GM19468 (cell line): Measurements from ENCODE around the gene ITGB1BP1.

Experiments
- ATAC-seq: cut with Tn5 transposase; IDR thresholded peaks from one replicate; pipeline ENCODE4 v1.9.1; 2021; ENCODE audit warnings: mild to moderate bottlenecking, moderate library complexity, moderate number of reproducible peaks; ENCODE audit not compliant: unreplicated experiment; ENCODE audit errors: extremely low read depth

Gene ITGB1BP1

DNA sequence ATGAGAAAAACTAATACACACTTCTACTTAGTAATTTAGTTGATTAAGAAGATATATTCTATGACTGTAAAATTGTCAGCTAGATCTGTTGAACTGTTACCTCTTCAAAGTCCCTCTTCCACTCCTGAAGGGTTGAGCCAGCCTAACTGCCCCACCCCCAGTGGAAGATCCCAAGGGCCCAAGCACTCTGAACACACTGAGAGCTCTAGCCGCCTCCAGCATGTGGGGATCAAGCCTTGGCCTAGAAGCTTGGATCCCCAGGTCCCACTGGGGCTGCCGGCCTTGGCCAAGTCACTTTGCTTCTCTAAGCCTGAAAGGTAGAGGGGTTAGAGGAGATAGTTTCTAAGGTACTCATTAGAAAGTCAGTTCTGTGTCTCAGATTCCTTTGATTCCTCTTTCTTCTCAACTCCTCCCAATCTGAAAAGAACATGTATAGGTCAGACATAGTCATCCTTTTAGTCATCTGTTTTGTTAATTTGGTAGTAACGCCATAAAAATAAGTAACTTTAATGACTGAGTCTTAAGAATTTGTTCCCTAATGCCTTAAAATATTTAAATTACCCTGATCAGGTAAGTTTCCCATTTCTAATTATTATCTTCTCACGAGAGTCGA, 5.7 kb upstream of the ITGB1BP1 start:
- no peak for ATAC-seq

DNA sequence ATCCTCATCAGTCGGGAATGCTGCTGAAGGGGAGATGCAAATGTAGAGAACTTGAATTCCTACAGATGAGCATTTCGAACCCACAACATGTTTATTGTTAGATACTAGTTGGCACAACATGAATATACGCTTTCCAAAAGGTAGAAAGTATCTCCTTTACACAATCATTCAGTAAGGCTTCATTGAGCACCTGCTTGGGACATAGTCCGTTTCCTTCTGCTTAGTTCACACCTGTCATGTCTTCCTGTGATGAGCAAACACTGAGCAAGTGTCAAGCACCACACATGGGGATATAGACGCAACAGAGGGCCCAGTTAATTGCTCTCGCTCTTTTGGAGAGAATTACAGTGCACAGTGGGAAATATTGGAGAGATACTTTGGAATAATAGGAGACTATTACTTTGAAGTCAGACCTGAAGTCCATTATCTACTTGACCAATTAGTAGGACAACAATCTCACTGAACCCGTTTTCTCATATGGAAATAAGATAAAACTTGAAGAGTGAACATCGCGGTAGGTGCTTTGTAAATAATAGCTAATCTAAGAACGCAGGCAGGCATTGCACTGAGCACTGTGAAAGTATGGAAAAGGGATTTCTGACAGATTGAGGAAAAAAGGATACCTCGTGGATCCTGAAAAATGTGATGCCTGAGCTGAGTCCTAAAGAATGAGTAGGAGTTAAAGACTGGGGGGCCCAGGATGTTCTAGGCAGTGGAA, 1.3 kb upstream of the ITGB1BP1 start:
- ATAC-seq = no peak

DNA sequence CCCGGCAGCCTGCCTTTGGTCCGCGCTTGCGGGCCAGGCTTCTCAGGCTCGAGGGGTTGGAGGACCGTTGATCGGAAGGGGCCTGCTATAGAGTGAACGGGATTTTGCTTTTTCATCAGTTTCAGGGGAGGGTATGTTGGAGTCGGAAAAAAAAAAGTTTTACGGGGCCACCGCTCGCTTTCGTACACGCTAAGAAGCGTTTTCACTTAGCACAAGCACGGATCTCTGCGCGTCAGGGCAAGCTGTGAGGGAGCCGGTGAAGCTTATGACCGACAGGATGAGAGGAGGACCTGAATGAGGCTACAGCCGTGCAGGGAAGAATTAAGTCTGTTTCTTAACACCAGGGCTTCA, 569 bp upstream of the ITGB1BP1 start:
- no peak for ATAC-seq

DNA sequence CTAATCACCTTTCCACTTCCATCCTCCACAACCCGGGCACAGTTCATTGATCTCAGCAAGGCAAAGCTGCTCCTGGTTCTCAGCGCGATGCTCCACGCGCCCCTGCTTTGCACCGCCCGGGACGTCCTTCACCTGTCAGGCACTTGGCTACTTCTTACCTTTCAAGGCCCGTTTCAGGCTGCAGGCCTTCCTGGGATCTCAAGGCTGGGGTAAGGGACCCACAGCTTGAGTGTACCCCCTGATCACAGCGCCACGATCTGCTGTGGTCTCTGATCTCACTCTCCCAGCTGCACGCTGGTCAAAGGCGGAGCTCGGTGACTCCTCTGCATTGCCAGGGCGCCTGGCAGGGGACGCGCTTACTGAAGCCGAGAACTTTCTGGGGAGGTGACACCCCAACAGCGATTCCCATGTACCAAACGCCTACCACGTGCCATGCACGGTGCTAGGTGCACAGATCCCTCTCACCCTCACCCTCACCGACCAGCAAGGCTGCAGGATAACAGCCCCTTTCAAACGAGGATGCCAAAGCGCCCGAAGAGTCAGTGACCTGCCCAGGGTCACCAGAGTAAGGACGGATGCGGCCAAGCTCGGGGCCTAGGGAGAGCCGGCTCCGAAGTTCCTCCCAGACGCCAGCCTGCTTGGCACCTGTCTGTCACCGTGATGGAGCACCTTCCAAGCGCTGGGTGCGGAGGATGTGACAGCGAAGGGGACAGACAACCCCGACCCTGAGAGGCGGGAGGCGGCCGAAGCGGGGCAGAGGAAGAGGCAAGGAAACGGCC, 818 bp downstream of the ITGB1BP1 start:
- peak; percentile 0 for ATAC-seq

DNA sequence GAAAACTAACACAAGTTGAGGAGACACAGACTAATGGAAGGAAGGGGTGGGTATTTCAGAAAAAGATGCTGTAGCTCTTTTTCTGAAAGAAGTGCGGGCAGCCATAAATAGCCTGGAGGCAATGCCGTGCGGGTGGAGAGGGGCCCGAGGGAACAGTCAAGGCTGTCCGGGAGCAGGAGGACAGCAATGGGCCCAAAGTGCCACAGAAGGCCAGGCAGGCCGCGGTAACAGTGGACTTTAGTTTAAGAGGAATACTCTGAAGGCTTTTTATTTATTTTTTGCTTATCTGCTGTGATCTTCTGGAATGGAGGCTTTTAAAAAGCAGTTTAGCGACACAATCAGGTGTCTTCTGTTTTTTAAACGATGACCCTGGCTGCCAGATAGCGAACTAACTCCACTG, 2.8 kb downstream of the ITGB1BP1 start:
- no peak for ATAC-seq

DNA sequence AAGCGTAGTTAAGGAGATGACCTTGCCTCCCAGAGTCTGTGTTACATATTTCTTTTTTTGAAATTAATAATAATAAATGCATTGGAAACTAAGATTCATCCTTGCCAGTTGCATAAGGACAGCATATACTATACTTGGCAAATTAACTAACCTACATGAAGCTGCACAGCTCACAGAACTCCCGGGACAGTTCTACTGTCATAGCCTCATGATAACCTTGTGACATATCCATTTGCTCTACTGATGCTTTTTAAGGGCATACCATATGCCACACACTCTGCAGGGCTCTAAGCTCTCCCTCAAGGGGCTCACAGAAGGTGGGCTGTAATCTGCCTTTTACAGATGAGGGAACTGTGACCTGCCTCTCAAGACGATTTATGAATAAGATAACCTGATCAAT, 3.8 kb downstream of the ITGB1BP1 start:
- no peak for ATAC-seq

DNA sequence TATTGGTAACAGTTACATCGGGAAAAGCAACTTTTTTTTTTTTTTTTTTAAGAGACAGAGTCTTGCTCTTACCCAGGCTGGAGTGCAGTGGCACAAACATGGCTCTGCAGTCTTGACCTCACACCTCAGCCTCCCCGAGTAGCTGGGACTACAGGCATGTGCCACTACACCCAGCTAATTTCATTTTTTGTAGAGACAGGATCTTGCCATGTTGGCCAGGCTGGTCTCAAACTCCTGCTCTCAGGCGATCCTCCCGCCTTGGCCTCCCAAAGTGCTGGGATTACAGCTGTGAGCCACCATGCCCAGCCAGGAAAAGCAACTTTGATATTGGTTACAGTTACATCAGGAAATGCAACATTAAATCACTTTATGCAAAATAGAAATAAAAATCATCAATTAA, 4.6 kb downstream of the ITGB1BP1 start:
- ATAC-seq = no peak

DNA sequence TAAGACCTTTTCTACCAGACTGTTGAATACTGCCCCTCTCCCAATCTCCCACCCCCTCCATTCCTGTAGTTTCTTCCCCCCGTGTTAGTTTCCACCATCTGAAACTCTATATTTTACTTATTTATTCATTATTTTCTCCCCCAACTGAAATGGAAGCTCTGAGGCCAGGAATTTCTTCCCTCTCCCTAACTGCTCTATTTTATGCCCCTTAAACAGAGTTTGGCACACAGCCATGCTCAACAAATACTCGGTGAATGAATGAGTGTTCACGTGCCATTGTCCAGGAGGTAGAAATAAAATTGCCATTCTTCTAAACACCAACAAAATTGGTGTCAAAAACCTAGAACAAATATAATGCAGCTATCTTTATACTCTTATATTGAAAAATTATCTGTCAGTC, 5.6 kb downstream of the ITGB1BP1 start:
- ATAC-seq = no peak

DNA sequence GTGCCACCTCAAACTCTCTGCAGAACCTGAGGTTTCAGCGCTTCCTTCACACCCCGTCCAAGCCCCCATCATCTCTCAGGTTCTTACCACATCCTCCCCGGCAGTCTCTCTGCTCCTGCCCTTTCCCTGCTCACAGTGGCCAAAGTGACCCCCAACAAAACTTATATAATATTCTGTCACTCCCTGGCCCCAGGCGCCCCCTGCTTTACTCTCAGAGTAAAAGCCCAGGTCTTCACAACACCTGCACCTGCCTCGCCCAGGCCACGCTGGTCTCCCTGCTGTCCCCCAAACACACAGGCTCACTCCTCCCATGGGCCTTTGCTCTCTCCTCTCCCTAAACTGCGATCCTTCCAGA, 6.4 kb downstream of the ITGB1BP1 start:
- no peak for ATAC-seq

DNA sequence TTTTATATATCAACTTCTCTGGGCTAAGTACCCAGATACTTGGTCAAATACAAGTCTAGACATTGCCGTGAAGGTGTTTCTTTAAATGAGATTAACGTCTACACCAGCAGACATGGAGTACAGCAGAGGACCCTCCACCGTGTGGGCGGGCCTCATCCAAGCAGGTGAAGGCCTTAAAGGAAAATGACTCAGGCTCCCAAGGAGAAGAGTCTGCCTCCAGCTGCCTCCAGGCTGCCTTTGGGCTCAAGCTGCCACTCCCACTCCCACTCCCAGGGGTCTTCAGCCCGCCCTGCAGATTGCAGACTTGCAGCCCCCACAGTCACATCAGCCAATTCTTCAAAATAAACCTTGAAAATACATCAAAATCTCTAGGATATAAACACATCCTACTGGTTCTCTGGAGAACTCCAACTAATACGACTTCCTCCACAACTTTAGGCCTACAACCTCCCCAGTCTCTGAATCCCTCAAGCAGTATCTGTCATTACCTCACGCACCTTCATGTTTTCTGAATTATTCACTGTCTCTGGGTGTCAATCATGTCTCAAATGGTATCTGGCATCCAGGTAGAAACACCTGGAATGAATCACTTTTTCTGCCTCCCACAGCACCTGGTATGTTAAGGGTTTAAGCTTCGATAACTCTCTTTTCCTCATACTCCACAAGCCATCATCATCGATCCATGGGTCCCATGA, 6.9 kb downstream of the ITGB1BP1 start:
- ATAC-seq = no peak

DNA sequence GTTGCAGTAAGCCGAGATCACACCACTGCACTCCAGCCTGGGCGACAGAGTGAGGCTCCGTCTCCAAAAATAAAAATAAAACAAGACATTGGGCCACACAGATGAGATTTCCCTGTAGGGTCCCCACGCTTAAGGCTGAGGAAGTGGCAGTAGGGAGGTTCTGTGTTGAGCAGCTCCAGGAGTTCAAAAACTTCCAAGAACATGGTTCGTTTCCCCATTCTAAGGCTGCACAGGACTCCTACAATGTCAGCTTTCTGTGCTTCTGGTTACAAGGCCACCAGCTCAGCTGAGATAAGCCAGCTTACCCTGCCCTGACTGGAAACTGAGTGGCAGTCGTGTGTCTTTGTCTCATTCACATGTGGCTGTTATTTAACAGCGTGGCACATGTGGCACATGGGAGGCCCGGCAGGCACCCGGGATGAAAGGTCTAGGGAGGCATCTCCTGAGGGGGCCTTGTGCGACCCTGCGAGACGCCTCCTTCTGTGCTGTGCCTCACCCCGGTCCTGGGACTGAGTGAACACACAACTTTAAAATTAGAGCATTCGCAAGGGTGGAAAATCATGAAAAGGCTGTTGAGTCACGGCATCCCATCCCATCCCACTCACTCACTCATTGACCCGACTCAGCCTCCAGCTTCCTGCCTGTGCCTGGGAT, 7.7 kb downstream of the ITGB1BP1 start:
- no peak for ATAC-seq

DNA sequence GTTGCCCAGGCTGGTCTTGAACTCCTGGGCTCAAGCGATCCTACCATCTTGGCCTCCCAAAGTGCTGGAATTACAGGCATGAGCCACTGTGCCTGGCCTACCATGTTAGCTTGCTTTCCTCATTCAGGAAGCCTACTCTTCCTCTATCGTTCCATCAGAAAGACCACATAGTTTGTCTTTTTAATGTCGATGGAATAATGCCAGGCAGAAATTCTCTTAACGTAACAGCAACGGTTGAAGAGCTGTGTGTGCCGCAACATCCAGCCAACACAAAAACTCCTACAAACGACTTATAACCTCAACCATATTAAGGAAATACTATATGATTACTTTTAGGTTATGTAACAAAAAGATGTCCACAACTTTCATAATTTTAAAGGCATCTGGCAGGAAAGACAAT, 10.5 kb downstream of the ITGB1BP1 start:
- no peak for ATAC-seq

DNA sequence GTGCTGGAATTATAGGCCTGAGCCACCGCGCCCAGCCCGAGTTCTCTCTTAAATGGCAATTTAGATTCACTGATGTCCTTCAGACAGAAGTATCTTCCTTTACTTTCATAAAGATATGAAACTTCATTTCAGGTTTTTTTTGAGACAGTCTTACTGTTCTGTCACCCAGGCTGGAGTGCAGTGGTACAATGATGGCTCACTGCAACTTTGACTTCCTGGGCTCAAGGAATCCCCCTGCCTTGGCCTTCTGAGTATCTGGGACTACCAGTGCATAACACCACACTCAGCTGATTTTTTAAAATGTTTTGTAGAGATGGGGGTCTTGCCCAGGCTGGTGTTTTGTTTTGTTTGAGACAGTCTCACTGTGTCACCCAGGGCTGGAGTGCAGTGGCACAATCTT, 13.2 kb downstream of the ITGB1BP1 start:
- ATAC-seq = no peak

DNA sequence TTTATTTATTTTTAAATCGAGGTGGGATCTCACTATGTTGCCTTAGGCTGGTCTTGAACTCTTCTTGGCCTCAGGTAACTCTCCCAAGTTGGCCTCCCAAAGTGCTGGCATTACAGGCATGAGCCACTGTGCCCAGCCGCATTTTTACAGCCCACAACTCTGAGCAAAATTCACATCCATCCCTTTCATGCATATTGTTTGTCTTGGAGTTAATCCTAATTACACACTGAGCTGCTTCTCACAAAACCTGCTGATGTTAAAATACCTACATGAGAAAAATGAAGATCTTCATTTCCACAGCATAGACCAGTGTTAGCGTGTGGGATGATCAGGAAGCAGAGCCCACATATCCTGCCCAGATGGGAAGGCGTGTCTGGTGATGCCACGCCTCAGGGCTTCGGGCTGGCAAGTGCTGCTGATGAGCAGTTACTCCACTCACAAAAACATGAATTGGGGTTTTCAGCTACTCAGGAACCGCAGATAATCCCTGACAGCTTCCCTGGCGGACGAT, 14.6 kb downstream of the ITGB1BP1 start:
- no peak for ATAC-seq

DNA sequence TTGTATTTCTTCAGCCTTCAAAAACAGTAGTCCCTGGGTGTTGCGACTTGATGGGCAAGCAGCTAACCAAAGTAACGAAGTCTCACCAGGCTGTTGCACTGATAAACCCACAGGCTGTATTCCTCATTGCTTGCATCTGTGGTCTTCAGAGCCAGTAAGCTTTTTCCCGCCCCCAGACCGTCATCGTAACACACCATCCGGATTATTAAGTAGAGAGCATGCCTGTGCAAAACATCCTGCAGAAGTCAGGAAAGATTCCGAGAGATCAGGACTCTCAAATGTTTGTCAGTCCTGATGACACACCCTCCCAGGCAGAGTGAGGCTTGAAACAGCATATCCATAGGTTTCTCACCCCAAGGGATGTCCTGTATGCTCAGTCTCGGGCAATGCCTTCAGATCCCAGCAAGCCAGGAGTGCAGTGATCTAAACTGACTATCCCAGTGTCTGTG, 15.9 kb downstream of the ITGB1BP1 start:
- no peak for ATAC-seq

DNA sequence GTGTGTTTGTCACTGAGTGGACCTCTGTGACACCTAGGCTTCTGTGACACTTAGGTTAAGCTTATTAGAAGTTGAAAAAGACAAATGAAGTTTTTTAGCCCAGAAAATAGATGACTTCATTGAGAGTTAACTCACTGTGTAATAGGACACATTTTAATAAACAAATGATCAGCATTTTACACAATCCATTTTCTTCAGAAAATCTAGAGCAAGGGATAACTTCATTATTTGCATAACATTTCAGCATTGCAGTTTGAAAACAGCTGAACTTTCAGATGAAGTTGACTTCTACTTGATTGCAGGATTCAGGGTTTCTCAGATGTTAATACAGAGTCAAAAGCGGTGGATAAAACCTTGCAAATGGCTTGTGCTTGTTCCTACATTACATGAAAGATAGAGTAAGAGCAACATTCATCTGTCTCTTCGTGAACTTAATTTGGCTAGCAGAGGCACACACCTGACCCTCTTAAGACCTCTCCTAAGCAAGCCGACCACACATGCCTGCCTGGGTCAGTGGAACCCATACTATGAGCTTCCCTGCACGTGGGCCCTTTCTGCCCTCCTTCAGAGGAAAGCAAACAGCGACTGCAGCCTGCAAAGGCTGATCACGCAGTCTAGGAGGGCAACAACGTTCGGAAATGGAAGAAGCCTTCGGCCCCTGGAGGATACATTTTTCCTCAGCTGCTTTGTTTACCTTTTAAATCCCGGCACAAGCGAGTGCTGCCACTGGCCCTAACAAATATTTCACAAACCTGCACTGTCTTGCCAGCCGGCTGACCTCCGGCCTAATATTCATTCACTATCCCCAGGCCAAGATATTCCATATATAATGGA, 16.6 kb downstream of the ITGB1BP1 start:
- no peak for ATAC-seq

DNA sequence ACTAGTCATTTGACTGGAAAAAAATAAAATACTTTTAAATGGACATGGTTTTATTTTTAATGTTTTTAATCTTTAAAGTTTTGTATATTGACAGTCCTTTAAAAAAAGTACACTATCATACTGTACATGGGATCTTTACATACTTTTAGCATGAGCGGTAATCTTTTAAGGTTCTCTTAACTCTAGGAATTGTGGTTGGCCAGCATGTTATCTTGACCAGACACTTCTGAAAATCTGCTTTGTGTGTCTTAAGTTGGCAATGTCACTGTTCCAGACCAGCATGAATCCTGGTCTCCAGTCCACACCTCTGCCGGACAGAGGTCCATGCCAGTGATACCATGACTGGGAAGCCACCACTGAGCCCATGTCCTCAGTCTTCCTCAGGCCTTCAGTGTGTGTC, 17.7 kb downstream of the ITGB1BP1 start:
- no peak for ATAC-seq

DNA sequence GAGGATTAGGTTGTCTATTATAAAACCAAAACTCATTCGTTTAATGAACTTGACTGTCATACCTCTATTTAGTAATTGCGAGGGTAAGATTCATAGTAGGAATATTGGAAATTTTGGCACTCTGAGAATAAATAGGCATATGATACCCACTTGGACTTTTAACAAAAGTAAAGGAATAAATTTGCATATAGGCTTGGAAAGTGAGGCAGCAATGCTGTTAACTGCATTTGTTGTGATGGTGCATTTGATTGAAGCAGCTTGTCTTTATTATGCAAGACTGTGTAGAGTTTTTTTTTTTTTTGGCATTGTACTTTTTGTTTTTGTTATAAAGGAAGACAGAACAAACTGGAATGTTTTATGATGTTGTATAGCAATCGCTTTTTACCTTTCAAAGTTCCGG, 18.9 kb downstream of the ITGB1BP1 start:
- ATAC-seq = no peak

DNA sequence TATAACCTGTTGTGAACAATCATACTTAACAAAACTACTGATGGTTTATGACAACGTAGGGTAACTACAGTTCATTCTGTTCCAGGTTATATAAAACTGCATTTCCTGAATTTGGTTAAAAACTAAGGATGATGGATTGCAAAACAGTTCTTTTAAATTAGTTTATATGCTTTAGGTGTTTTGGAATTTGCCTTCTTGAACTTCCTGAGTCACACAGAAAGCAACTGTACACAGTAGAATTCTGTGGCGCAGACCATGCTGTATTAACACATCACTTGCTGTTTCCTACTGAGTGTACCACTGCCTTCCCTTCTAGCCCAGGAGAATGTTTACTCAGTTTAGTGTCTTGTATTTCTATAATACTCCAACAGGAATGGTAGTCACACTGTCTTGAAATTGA, 19.4 kb downstream of the ITGB1BP1 start:
- ATAC-seq = no peak
